Stimulated activated CD4-positive, alpha-beta T cell treated with anti-CD3 and anti-CD28 coated beads, Interleukin-2, amount 100 ng/mL, for 24 hours (primary cell): ENCODE measurements around the gene APOBEC3B.
A peak's percentile ranks its signal among the peaks of the same experiment; 100 is the strongest.
"Not testable (repeated sequence)": the region's sequence is repeated elsewhere in the genome, so short reads cannot be mapped to it uniquely, and the experiment has no call there.

Experiments
- DNase-seq, 2 donors: peaks; one replicate each; pipeline ENCODE4 v3.0.0-alpha.2; 2020

Gene APOBEC3B

GRCh38 chr22:38952281-38952993, 29.7 kb upstream of the APOBEC3B start:
- DNase-seq = no peak

DNA sequence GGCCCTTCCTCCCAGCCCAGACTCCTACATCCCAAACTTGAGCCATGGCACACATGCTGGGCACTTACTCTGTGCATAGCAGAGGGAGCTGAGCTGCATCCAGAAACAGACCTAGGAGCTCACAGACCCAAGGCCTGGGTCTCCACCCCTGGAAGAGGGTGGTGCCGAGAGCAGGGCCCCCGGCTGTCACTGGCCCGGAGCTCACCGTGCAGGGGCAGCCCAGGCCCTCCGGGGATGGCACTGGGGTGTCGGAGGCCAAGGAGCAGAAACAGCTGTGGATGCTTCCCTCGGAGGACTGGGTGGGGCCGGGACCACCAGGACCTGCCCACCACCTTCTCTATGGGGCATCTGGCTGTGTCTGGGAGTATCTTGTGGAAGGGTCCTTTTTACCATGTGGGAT, 29.1 kb upstream of the APOBEC3B start:
- no peak for DNase-seq

- DNase-seq = peak; percentile 73 to 74
Measured at GRCh38 chr22:38953577-38954413, 28.4 kb upstream of the APOBEC3B start.

GRCh38 chr22:38954414-38955043, 27.6 kb upstream of the APOBEC3B start:
- DNase-seq = no peak

- DNase-seq = no peak
Measured at GRCh38 chr22:38955250-38955905, 26.8 kb upstream of the APOBEC3B start.

DNA sequence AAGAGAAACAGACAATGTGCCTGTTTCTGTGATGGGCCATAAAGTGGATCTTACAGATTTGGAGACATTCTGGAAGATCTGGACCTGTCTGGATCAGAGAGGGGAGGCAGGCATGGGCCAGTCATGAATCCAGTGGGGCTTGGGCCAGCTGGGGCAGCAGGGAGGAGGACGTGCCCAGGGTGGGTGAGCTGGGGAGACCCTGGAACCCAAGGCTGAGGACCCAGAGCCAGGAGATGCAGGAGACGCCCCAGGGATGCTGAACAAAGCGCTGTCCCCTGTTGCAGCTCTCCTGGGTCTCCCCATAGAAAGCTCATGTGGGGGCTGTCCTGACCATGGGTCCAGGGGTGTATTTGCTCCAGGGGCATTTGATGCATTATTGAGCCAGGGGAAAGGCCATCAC, 26.2 kb upstream of the APOBEC3B start:
- DNase-seq = no peak

- DNase-seq = no peak
Measured at GRCh38 chr22:38956551-38956950, 25.6 kb upstream of the APOBEC3B start.

- no peak for DNase-seq
Measured at GRCh38 chr22:38957046-38957770, 24.9 kb upstream of the APOBEC3B start, which contains the start of gene APOBEC3A. Gene APOBEC3A, plus strand, starts transcription at chr22:38957609. Its CDS starts 83 bp downstream, at chr22:38957692.

- no peak for DNase-seq
Measured at GRCh38 chr22:38957808-38958650, 24.1 kb upstream of the APOBEC3B start.

- not testable (repeated sequence) for DNase-seq
Measured at GRCh38 chr22:38958651-38958943, 23.6 kb upstream of the APOBEC3B start.

DNA sequence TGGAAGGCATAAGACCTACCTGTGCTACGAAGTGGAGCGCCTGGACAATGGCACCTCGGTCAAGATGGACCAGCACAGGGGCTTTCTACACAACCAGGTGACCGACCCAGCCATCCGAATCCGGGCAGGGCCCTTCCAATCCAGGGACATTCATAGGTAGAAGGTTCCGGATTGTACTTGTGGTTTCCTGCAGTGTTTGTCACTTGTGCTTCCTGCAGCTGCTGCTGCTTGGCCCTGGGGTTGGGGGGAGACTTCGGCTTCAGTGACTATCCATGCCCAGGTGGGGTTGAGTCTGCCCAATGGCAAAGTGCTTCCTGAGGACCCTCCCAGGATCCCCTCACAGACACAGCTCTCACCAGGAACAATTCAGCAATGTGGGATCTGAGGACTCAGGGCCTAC, 22.6 kb upstream of the APOBEC3B start:
- DNase-seq = no peak

DNA sequence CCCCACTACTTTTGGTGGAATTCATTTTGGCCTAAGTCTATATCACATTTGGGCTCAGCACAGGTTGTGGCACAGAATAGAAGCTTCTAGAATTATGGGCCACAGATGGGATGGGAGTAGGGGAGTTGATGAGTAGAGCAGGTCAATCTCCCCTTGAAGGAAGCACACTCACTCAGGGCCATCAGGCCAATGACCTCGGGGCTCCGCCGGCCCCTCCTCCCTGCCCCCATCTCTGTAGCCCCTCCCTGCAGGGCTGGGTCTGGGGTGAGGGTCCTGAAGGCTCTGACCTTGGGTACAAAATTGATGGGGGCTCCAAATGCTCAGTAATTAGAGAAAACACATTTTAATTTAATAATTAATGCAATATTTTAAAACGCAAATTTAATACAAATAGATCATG, 21.5 kb upstream of the APOBEC3B start:
- not testable (repeated sequence) for DNase-seq

DNA sequence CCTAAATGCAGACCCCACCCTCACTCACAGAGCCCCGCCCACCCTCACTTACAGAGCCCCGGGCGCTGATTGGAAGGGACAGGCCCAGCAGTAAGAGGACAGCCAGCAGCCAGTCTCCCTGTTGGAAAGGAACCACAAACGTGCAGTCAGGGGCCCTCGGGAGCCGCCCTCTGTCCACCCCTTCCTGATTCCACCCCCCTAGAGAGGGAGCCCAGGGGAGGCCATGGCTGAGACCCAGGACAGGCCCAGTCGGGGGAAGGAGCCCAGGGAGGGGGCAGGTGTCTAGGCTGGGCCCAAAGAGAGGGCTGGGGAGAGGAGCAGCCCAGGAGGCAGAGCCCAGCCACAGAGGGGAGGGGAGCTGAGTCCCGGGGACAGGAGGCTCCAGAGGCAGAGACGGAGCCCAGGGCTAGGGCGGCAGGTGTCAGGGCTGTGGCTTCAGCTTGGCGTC, 18.8 kb upstream of the APOBEC3B start:
- not testable (repeated sequence) for DNase-seq

DNA sequence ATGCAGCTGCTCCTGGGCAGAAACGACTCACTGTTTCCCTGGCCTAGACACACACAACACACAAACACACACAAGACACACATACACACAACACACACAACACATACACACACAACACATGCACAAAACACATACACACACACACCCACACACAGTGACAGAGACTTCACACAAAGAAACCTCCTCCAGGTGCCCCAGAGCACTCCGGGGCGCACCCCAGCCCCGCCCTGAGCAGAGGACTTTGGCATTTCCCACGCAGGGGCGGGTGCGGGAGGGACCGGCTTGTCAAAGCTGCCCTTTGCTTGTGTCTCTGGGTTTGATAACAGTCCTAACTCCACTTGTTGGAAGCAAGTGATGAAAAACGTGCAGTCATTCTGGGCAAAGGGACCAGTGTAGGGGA, 18.3 kb upstream of the APOBEC3B start:
- DNase-seq = no peak

DNA sequence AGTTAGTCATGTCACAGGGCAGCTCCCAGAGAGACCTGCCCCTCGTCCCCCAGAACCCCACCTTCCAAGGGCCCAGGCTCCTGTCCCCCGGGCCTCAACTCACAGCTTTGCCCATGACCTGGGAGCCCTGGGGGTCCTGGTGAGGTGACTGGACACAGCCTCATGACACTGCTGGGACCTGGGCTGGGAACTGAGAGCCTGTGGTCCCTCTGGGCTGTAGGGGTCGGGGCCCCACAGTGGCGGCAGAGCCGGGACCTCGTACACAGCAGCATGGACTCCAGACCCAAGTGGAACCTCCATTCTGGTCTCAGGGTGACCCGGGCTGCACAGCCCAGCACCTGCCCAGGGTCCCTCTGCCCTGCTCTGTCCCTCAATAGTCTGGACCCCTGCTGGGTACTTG, 17.8 kb upstream of the APOBEC3B start:
- no peak for DNase-seq

- DNase-seq = no peak
Measured at GRCh38 chr22:38964989-38965388, 17.2 kb upstream of the APOBEC3B start.

GRCh38 chr22:38965614-38966379, 16.4 kb upstream of the APOBEC3B start:
- DNase-seq = no peak

- no peak for DNase-seq
Measured at GRCh38 chr22:38966380-38966702, 15.8 kb upstream of the APOBEC3B start.

DNA sequence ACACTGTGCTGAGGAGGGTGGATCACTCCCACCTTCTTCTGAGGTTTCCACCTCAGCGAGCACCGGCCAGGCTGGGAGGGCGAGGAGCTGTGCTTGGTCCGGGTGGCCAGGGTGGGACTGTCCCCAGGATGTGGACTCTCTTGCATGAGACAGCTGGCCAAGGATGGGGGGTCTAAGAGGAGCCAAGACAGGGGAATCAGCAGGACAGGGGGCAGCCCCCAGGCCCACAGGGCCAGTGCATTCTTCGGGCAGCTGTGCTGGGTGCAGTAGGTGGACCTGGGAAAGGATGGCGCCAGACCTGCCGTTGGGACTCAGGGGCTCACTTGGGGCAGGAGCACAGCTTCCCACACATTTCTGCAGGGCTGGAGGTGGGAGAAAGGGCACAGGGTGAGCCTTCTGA, 15.2 kb upstream of the APOBEC3B start:
- DNase-seq = no peak

GRCh38 chr22:38967451-38968450, 14.4 kb upstream of the APOBEC3B start:
- DNase-seq = no peak
